IMR-90 (cell line): ENCODE data around the gene PLEKHB1. TPM values are rescaled to one million over a fixed set of nuclear protein-coding genes. Genes with fewer than 3 reads are reported as not detected.

Experiments used
- ATAC-seq: fragments of 200-7000 bp; cut with Tn5 transposase; 2 replicates; pipeline ENCODE4 v1.9.1; 2020; ENCODE audit warnings: low read depth, mild to moderate bottlenecking, moderate library complexity
- BruUV-seq: library from RNA; stranded (reverse); fragments of 400-500 nt; replicated peaks from 2 replicates; lab custom pipeline; 2021; lab: Mats Ljungman, UMichigan
- CTCF ChIA-PET: fragments of 300-600 bp; formaldehyde crosslinking; extraction: SDS; loops from one replicate; lab custom pipeline; 2021; ENCODE audit warnings: antibody characterized with exemption; lab: Yijun Ruan, JAX
- POLR2A ChIA-PET: fragments of 300-600 bp; sonication (Branson Sonifier 250); formaldehyde crosslinking; loops from one replicate; lab custom pipeline; 2022; ENCODE audit warnings: antibody characterized with exemption; ENCODE audit not compliant: unreplicated experiment; lab: Charles Lee
- DNase-seq: peaks from one replicate; pipeline ENCODE4 v3.0.0; 2013
- H2AFZ ChIP-seq: replicated peaks from 2 replicates; pipeline ENCODE3; 2013; ENCODE audit warnings: low read length, mild to moderate bottlenecking; ENCODE audit not compliant: poor library complexity
- H2AK5ac ChIP-seq: 2 replicates; pipeline ENCODE4 v1.6.1; 2013; ENCODE audit warnings: low read depth, low read length, inconsistent platforms
- H2AK9ac ChIP-seq: replicated peaks from 2 replicates; pipeline ENCODE3; 2013; ENCODE audit warnings: mild to moderate bottlenecking, low read depth, low read length, moderate library complexity; ENCODE audit not compliant: poor library complexity
- H2BK120ac ChIP-seq: 2 replicates; pipeline ENCODE4 v1.6.1; 2013; ENCODE audit warnings: low read depth, low read length, inconsistent platforms
- H2BK15ac ChIP-seq: 3 replicates; pipeline ENCODE4 v1.6.1; 2013; ENCODE audit warnings: low read depth, low read length, inconsistent platforms
- H2BK20ac ChIP-seq: 2 replicates; pipeline ENCODE4 v1.6.1; 2013; ENCODE audit warnings: low read depth, mild to moderate bottlenecking, inconsistent platforms, low read length, moderate library complexity
- H2BK5ac ChIP-seq: 2 replicates; pipeline ENCODE4 v1.6.1; 2013; ENCODE audit warnings: mild to moderate bottlenecking, low read depth, low read length, inconsistent platforms; ENCODE audit not compliant: poor library complexity, severe bottlenecking
- H3K14ac ChIP-seq: replicated peaks from 2 replicates; pipeline ENCODE4 v1.6.1; 2013; ENCODE audit warnings: low read depth, low read length, inconsistent platforms
- H3K18ac ChIP-seq: 2 replicates; pipeline ENCODE4 v1.6.1; 2013; ENCODE audit warnings: low read depth, low read length, control low read depth
- H3K23ac ChIP-seq: 2 replicates; pipeline ENCODE4 v1.6.1; 2013; ENCODE audit warnings: low read depth, low read length, inconsistent platforms
- H3K27ac ChIP-seq: 2 replicates; pipeline ENCODE4 v1.5.1; 2013; ENCODE audit warnings: mild to moderate bottlenecking, control low read depth, low read length; ENCODE audit not compliant: insufficient read depth
- H3K27me3 ChIP-seq: 2 replicates; pipeline ENCODE4 v1.6.1; 2013; ENCODE audit warnings: low read length; ENCODE audit not compliant: control insufficient read depth, insufficient read depth
- H3K36me3 ChIP-seq: 2 replicates; pipeline ENCODE4 v1.6.1; 2013; ENCODE audit warnings: low read length, mixed read lengths; ENCODE audit not compliant: control insufficient read depth, insufficient read depth
- H3K4ac ChIP-seq: 2 replicates; pipeline ENCODE4 v1.6.1; 2013; ENCODE audit warnings: low read depth, low read length, inconsistent platforms
- H3K4me1 ChIP-seq: 2 replicates; pipeline ENCODE4 v1.6.1; 2013; ENCODE audit warnings: low read length, mixed read lengths; ENCODE audit not compliant: control insufficient read depth, insufficient read depth
- H3K4me2 ChIP-seq: 2 replicates; pipeline ENCODE4 v1.6.1; 2013; ENCODE audit warnings: low read depth, mild to moderate bottlenecking, control low read depth, low read length, moderate library complexity
- H3K4me3 ChIP-seq: 2 replicates; pipeline ENCODE4 v1.5.1; 2013; ENCODE audit warnings: low read depth, mild to moderate bottlenecking, control low read depth, low read length, moderate library complexity; ENCODE audit not compliant: insufficient read depth
- H3K56ac ChIP-seq: 2 replicates; pipeline ENCODE4 v1.6.1; 2013; ENCODE audit warnings: low read length, inconsistent platforms; ENCODE audit not compliant: insufficient read depth; ENCODE audit errors: extremely low read depth
- H3K79me1 ChIP-seq, 2 experiments: 2 replicates each; pipeline ENCODE4 v1.6.1; 2013; ENCODE audit warnings: low read length in 2 of 2, inconsistent platforms in 1 of 2, low read depth in 1 of 2
- H3K9ac ChIP-seq: 2 replicates; pipeline ENCODE4 v1.6.1; 2013; ENCODE audit warnings: low read depth, low read length, control low read depth
- H3K9me1 ChIP-seq: 2 replicates; pipeline ENCODE4 v1.6.1; 2013; ENCODE audit warnings: low read length, inconsistent platforms; ENCODE audit not compliant: insufficient read depth
- H3K9me3 ChIP-seq: 2 replicates; pipeline ENCODE4 v1.6.1; 2013; ENCODE audit warnings: low read length; ENCODE audit not compliant: control insufficient read depth, insufficient read depth
- H4K20me1 ChIP-seq: 2 replicates; pipeline ENCODE4 v1.6.1; 2013; ENCODE audit warnings: low read length, inconsistent platforms; ENCODE audit not compliant: insufficient read depth
- H4K5ac ChIP-seq: 2 replicates; pipeline ENCODE4 v1.6.1; 2013; ENCODE audit warnings: mild to moderate bottlenecking, low read depth, low read length, control low read depth
- H4K8ac ChIP-seq, 2 experiments: 2 replicates each; pipeline ENCODE4 v1.6.1; 2013; ENCODE audit warnings: low read depth in 2 of 2, low read length in 2 of 2, control low read depth in 1 of 2, inconsistent platforms in 1 of 2
- H4K91ac ChIP-seq: 2 replicates; pipeline ENCODE4 v1.6.1; 2013; ENCODE audit warnings: low read depth, low read length, inconsistent platforms; ENCODE audit not compliant: insufficient read depth
- CEBPB ChIP-seq: IDR thresholded peaks from 2 replicates; pipeline ENCODE4 v1.6.1; 2012; ENCODE audit warnings: low read depth, low read length, improper control_type of control experiment
- FOS ChIP-seq: fragments of 150-350 bp; IDR thresholded peaks from 2 replicates; pipeline ENCODE4 v1.6.1; 2016; ENCODE audit warnings: low read depth, low read length
- RAD21 ChIP-seq: IDR thresholded peaks from 2 replicates; pipeline ENCODE4 v1.6.1; 2012; ENCODE audit warnings: low read length, improper control_type of control experiment
- RCOR1 ChIP-seq: IDR thresholded peaks from 2 replicates; pipeline ENCODE4 v1.6.1; 2012; ENCODE audit warnings: mild to moderate bottlenecking, low read length, improper control_type of control experiment; ENCODE audit not compliant: insufficient replicate concordance
- SMC3 ChIP-seq: fragments of 150-350 bp; IDR thresholded peaks from 2 replicates; pipeline ENCODE4 v1.6.1; 2016; ENCODE audit warnings: low read depth, mild to moderate bottlenecking, antibody characterized with exemption, low read length, moderate library complexity
- WGBS, 2 experiments: methylation state at CpG; one replicate each; pipeline versions ENCODE4 v1.1.5 to v1.1.7; 2013; ENCODE audit warnings: missing lambda C conversion rate in 2 of 2; ENCODE audit not compliant: insufficient read length in 1 of 2; ENCODE audit errors: extremely low coverage in 2 of 2; 5-methylcytosine and 5-hydroxymethylcytosine counted together
- dilution Hi-C: fragments of 300-500 bp; cut with HindIII; formaldehyde crosslinking; loops from one replicate; pipeline ENCODE4 v1.14.3; 2018; ENCODE audit warnings: low sequenced_read_pairs; ENCODE audit not compliant: unreplicated experiment
- in situ Hi-C: fragments of 300-500 bp; cut with MboI; formaldehyde crosslinking; loops from 3 replicates; pipeline ENCODE4 v1.14.3; 2019; ENCODE audit warnings: low sequenced_read_pairs, inconsistent platforms, mixed read lengths
- intact Hi-C: fragments of 100-400 bp; cut with micrococcal nuclease; formaldehyde crosslinking; loops from 2 replicates; pipeline ENCODE4 v1.10.0; 2022
- polyA plus RNA-seq, 3 experiments: library from polyadenylated mRNA; depleted of rRNA; stranded (reverse); fragments of >200 nt; gene quantifications; 2 replicates each; pipeline ENCODE4 v1.2.3, GENCODE V29; 2012; ENCODE audit warnings: low replicate concordance in 1 of 3
- total RNA-seq: library from RNA; depleted of rRNA; stranded (reverse); fragments of >200 nt; gene quantifications from 2 replicates; pipeline ENCODE4 v1.2.3, GENCODE V29; 2012

PLEKHB1 gene
- total and polyA plus RNA-seq, 2 of the 4 experiments (the other 2 are of a cell fraction) = 0.36 to 0.86 TPM

DNA sequence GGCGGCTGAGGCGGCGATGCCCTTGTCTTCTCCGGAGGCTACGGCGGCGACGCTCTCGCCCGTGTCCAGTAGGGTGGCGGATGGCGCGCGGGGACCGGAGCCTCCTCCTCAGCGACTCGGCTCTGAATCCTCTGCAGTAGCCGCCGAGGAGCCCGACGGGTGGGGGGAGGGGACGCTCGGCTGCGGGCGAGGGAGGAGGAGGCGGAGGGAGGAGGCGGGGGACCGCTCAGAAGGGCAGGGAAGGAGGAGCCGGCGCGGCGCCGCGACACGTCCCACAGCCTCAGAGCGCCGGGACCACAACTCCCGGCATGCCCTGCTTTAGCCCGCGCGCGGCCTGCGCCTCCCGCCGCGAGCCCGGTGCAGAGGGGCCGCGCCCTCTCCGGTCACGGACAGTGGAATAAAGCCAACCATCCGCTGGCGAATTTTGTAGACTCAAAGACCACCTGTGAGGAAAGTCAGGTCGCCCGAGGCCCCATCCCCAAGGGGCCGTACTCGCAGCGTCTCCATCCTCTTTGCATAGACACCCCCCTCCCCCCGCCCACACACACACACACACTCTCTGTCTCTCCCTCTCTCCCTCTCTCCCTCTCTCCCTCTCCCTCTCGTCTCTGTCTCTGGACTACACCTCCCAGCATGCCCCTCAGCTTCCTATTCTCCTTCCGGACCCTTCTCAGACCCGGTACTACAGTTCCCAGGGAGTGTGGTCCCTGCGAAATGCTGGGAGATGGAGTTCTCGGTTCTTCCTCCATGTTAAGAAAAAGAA is 48.2 kb upstream of the PLEKHB1 start, which contains the start of gene FAM168A (continued):
- no peak for TF ChIP-seq RCOR1
- TF ChIP-seq RAD21 = peak; percentile 25; the same call in 1 of the 2 replicates
- TF ChIP-seq FOS = no peak

GRCh38 chr11:73598719-73599379 is 47.5 kb upstream of the PLEKHB1 start:
- peak overlapping the region; percentile 99 for H3K4ac ChIP-seq
- CTCF ChIA-PET = interaction anchor here (0.7 kb wide), 1 partner anchor 150 kb away, joined by 7 read pairs; no protein-coding TSS in a partner anchor
- H3K9me1 ChIP-seq = peaks cover 13% of the 10 kb centered on the region
- dilution Hi-C loops = no loop called here
- BruUV-seq = no TSS peak
- DNase-seq (no peak), ATAC-seq (no peak)
- peaks cover 6% of the 10 kb centered on the region; the same call in 1 of the 2 replicates for H3K4me1 ChIP-seq
- H2BK5ac ChIP-seq = peak overlapping the region; percentile 89
- peak overlapping the region; percentile 57 for H3K4me3 ChIP-seq
- POLR2A ChIA-PET = no interaction called here
- H3K9ac ChIP-seq = peak overlapping the region; percentile 99
- H4K20me1 ChIP-seq = peaks cover 13% of the 10 kb centered on the region; the same call in 1 of the 2 replicates
- intact Hi-C loops = loop anchor here (1.0 to 10.0 kb wide), 4 partner anchors 62 to 294 kb away; partner anchors contain the start of gene ARHGEF17
- peak overlapping the region; percentile 84 for H3K18ac ChIP-seq
- 50% methylated on average over 3 of the region's 20 CpGs; no CpG with 5 or more reads in 1 of the 2 experiments for WGBS, 2 experiments
- H3K14ac ChIP-seq = peak overlapping the region; percentile 100
- H2AK5ac ChIP-seq = peak overlapping the region; percentile 71
- peak overlapping the region; percentile 82 for H3K4me2 ChIP-seq
- peak overlapping the region; percentile 97 for H4K5ac ChIP-seq
- H4K8ac ChIP-seq = peak overlapping the region; percentile 86 to 100
- peak overlapping the region; percentile 96 for H3K27ac ChIP-seq
- in situ Hi-C loops = no loop called here
- H2BK120ac ChIP-seq = peak overlapping the region; percentile 88
- peaks cover 16 to 35% of the 10 kb centered on the region in 2 experiments for H3K79me1 ChIP-seq
- H2BK20ac ChIP-seq = peak overlapping the region; percentile 63; the same call in 1 of the 2 replicates
- peak overlapping the region; percentile 88; the same call in 1 of the 3 replicates for H2BK15ac ChIP-seq
- peak overlapping the region; percentile 95 for H4K91ac ChIP-seq
- peak overlapping the region; percentile 97 for H3K56ac ChIP-seq
- H3K27me3 ChIP-seq = no peaks in the 10 kb centered on the region
- peak overlapping the region; percentile 99 for H3K23ac ChIP-seq
- peak overlapping the region; percentile 68 for H2AK9ac ChIP-seq
- H3K36me3 ChIP-seq = no peaks in the 10 kb centered on the region
- H2AFZ ChIP-seq = peak overlapping the region; percentile 97
- no peaks in the 10 kb centered on the region for H3K9me3 ChIP-seq
- no peak for TF ChIP-seq SMC3
- TF ChIP-seq CEBPB = peak; percentile 51
